Measurements from ENCODE around the gene TTLL11.
A peak's percentile ranks its signal among the peaks of the same experiment; 100 is the strongest.

TTLL11 gene

DNA sequence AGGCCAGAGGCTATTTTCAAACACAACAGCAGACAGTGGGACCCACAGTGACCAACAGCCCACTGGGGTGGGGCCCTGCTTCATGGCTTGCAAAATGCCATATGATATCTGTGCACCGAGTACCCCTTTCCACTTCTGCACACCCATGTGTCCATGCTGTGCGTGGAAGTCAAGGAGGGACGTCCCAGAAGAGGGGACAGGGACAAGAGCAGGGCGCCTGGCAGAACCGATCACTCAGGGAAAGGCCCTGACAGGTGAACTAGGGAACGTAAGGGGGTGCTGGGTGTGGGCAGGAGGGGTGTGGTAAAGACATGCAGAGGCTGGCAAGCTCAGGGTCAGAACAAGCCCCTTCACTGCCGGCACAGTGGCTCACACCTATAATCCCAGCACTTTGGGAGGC is 7.6 kb upstream of the TTLL11 start:
- no peak for TF ChIP-seq SNAI2 (CRISPR knock-in tag; IDR thresholded peaks at IDR 0.05)
- TF ChIP-seq CREB5 (CRISPR knock-in tag; IDR thresholded peaks at IDR 0.05; ENCODE audit: low read depth), result no peak
- TF ChIP-seq ZNF70 (CRISPR knock-in tag; IDR thresholded peaks at IDR 0.05), result no peak
- TF ChIP-seq CSDC2 (CRISPR knock-in tag; IDR thresholded peaks at IDR 0.05), result no peak
- no peak for TF ChIP-seq ESRRG (CRISPR knock-in tag; IDR thresholded peaks at IDR 0.05)
- TF ChIP-seq, protein P1, sequence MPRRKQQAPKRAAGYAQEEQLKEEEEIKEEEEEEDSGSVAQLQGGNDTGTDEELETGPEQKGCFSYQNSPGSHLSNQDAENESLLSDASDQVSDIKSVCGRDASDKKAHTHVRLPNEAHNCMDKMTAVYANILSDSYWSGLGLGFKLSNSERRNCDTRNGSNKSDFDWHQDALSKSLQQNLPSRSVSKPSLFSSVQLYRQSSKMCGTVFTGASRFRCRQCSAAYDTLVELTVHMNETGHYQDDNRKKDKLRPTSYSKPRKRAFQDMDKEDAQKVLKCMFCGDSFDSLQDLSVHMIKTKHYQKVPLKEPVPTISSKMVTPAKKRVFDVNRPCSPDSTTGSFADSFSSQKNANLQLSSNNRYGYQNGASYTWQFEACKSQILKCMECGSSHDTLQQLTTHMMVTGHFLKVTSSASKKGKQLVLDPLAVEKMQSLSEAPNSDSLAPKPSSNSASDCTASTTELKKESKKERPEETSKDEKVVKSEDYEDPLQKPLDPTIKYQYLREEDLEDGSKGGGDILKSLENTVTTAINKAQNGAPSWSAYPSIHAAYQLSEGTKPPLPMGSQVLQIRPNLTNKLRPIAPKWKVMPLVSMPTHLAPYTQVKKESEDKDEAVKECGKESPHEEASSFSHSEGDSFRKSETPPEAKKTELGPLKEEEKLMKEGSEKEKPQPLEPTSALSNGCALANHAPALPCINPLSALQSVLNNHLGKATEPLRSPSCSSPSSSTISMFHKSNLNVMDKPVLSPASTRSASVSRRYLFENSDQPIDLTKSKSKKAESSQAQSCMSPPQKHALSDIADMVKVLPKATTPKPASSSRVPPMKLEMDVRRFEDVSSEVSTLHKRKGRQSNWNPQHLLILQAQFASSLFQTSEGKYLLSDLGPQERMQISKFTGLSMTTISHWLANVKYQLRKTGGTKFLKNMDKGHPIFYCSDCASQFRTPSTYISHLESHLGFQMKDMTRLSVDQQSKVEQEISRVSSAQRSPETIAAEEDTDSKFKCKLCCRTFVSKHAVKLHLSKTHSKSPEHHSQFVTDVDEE (CRISPR knock-in tag; IDR thresholded peaks at IDR 0.05), result no peak
- no peak for TF ChIP-seq BACH2 (CRISPR knock-in tag; IDR thresholded peaks at IDR 0.05; ENCODE audit: borderline replicate concordance)
- no peak for TF ChIP-seq GLIS3 (CRISPR knock-in tag; IDR thresholded peaks at IDR 0.05)
- TF ChIP-seq, protein P2, sequence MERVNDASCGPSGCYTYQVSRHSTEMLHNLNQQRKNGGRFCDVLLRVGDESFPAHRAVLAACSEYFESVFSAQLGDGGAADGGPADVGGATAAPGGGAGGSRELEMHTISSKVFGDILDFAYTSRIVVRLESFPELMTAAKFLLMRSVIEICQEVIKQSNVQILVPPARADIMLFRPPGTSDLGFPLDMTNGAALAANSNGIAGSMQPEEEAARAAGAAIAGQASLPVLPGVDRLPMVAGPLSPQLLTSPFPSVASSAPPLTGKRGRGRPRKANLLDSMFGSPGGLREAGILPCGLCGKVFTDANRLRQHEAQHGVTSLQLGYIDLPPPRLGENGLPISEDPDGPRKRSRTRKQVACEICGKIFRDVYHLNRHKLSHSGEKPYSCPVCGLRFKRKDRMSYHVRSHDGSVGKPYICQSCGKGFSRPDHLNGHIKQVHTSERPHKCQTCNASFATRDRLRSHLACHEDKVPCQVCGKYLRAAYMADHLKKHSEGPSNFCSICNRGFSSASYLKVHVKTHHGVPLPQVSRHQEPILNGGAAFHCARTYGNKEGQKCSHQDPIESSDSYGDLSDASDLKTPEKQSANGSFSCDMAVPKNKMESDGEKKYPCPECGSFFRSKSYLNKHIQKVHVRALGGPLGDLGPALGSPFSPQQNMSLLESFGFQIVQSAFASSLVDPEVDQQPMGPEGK (CRISPR knock-in tag; IDR thresholded peaks at IDR 0.05; ENCODE audit: borderline replicate concordance), result no peak
- no peak for ATAC-seq

DNA sequence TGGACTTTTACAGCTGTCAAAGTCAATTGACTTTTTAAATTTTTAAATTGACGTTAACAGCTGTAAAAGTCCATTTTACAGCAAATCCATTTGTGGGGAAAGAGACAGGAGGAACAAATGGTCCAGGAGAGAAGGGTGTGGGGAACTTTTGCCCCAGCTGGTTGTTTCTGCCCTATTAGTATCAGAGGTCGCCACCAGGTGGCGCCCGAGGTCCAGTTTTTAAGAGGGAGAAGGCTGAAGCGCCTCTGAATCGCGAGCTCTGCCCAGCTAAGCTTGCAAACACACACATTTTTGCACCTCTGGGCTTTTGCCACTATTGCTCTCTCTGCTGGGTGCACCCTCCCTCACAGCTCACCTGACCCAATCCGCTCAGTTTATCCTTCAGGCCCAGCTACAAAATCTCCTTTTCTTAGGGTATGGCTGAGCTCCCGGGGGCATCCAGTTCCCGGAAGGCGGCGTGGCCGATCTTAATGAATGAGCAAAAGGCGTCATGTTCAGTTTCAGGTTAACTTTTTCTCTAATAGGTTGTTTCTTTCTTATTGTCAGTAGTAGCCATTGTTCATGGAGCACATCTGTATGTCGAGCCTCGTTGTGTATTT is 6.3 kb upstream of the TTLL11 start:
- no peak for TF ChIP-seq SNAI2 (CRISPR knock-in tag; IDR thresholded peaks at IDR 0.05)
- no peak for TF ChIP-seq OSR1 (CRISPR knock-in tag; IDR thresholded peaks at IDR 0.05)
- ATAC-seq, result peak; percentile 93

DNA sequence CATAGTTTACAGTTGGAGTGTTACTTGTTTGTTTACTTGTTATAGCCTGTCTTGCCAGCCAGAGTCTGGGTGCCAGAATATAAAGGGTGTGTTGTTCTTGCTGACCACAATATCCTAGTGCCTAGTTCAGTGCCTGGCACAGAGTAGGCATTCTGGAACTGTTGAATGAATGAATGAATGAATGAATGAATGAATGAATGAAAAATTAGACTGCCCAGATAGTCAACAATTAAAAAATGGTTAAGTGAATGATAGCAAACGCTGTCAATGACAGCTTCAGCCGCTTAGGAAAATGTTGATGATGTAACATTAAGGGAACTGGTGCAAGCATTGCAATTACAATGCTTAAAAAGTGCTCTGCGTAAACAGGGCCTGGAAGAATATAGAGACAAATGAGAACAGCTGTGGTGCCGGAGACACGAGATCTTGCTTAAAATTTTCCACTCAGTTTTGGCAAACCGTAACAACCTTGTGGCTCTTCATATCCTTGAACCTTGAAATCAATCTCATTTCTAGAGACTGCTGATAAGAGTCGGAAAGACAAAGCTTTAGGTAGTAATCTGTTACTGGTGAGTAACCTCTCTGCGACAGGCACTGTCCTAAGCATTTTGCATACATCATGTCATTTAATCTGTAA is 4.7 kb upstream of the TTLL11 start:
- TF ChIP-seq RARB (CRISPR knock-in tag; IDR thresholded peaks at IDR 0.05) (no peak), CREB5 (CRISPR knock-in tag; IDR thresholded peaks at IDR 0.05; ENCODE audit: low read depth) (no peak), BACH2 (CRISPR knock-in tag; IDR thresholded peaks at IDR 0.05; ENCODE audit: borderline replicate concordance) (no peak), TOX (CRISPR knock-in tag; IDR thresholded peaks at IDR 0.05; ENCODE audit: borderline replicate concordance) (no peak)
- TF ChIP-seq, protein P3, sequence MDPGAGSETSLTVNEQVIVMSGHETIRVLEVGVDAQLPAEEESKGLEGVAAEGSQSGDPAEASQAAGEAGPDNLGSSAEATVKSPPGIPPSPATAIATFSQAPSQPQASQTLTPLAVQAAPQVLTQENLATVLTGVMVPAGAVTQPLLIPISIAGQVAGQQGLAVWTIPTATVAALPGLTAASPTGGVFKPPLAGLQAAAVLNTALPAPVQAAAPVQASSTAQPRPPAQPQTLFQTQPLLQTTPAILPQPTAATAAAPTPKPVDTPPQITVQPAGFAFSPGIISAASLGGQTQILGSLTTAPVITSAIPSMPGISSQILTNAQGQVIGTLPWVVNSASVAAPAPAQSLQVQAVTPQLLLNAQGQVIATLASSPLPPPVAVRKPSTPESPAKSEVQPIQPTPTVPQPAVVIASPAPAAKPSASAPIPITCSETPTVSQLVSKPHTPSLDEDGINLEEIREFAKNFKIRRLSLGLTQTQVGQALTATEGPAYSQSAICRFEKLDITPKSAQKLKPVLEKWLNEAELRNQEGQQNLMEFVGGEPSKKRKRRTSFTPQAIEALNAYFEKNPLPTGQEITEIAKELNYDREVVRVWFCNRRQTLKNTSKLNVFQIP (CRISPR knock-in tag; IDR thresholded peaks at IDR 0.05; ENCODE audit: borderline replicate concordance, low read depth), result no peak

DNA sequence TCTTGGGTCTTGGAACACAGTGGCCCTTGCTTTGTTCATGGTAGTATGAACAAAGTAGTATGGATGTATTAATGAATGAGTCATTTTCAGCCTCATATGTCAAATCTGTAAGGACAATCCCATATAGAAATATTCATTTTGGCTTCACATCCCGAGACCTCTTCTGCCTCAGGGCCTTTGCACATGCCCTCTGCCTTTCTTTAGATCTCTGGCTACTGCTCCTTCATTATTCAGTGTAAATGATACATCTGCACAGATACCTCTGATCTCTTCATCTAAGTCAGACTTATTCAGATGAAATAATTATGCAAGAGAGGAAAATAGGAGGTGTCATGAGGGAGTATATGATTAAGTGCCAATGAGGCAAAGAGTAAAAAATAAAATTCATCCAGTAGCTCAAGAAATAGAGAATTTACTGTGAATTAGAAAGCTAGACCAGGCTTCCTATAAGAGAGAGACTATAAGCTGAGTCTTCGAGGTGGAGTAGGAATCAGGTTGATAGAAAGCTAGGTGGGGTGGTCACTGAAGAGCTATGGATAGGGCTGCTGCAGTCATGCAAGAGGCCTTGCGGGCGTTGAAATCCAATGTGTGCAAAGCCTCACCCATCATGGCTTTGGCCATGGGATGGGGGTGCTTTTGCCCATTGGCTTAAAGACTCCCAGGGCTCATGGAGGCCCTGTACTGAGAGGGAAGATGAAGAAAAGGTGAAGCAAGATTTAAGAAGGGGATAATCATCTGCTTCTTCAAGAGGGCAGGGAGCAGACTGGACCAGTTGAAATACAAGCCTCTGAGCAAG is 3.7 kb upstream of the TTLL11 start:
- no peak for ATAC-seq
- TF ChIP-seq ARNTL (CRISPR knock-in tag; IDR thresholded peaks at IDR 0.05; ENCODE audit: borderline replicate concordance, low read depth) (no peak), ZNF565 (CRISPR knock-in tag; conservative IDR thresholded peaks at IDR 0.05; ENCODE audit: low read depth) (no peak), GLIS3 (CRISPR knock-in tag; IDR thresholded peaks at IDR 0.05) (no peak), CSDC2 (CRISPR knock-in tag; IDR thresholded peaks at IDR 0.05) (no peak), OSR1 (CRISPR knock-in tag; IDR thresholded peaks at IDR 0.05) (no peak), ESRRG (CRISPR knock-in tag; IDR thresholded peaks at IDR 0.05) (no peak), TOX (CRISPR knock-in tag; IDR thresholded peaks at IDR 0.05; ENCODE audit: borderline replicate concordance) (no peak)
- TF ChIP-seq, protein P4, sequence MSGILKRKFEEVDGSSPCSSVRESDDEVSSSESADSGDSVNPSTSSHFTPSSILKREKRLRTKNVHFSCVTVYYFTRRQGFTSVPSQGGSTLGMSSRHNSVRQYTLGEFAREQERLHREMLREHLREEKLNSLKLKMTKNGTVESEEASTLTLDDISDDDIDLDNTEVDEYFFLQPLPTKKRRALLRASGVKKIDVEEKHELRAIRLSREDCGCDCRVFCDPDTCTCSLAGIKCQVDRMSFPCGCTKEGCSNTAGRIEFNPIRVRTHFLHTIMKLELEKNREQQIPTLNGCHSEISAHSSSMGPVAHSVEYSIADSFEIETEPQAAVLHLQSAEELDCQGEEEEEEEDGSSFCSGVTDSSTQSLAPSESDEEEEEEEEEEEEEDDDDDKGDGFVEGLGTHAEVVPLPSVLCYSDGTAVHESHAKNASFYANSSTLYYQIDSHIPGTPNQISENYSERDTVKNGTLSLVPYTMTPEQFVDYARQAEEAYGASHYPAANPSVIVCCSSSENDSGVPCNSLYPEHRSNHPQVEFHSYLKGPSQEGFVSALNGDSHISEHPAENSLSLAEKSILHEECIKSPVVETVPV (CRISPR knock-in tag; IDR thresholded peaks at IDR 0.05), result no peak
- TF ChIP-seq, protein P2 (CRISPR knock-in tag; IDR thresholded peaks at IDR 0.05; ENCODE audit: borderline replicate concordance), result no peak
- TF ChIP-seq, protein P3 (CRISPR knock-in tag; IDR thresholded peaks at IDR 0.05; ENCODE audit: borderline replicate concordance, low read depth), result no peak

More for the DNA sequence above, 4.7 kb upstream of the TTLL11 start:
- ATAC-seq, result no peak

Measured in SK-N-SH treated with all-trans-retinoic acid at 6 μM for 48 hours (cell line).